OCI-M2 (cell line): Measurements from ENCODE around the gene FKBP1B.
"Not testable (repeated sequence)": the region's sequence is repeated elsewhere in the genome, so short reads cannot be mapped to it uniquely, and the experiment has no call there.

ENCODE experiments used
- DNase-seq: peaks from one replicate; lab custom pipeline; 2025; ENCODE audit not compliant: unreplicated experiment; lab: John Stamatoyannopoulos, UW

Gene FKBP1B

GRCh38 chr2:24049485-24050021, at the start of gene FKBP1B:
Gene FKBP1B (plus strand): TSS chr2:24049741. CDS start chr2:24049850, 109 bp downstream.
- no peak for DNase-seq

GRCh38 chr2:24007693-24008092, 41.8 kb upstream of the FKBP1B start:
- no peak for DNase-seq

- DNase-seq = no peak
Observed at GRCh38 chr2:24008672-24009366, 40.7 kb upstream of the FKBP1B start.

- DNase-seq = no peak
Observed at GRCh38 chr2:24009367-24009679, 40.2 kb upstream of the FKBP1B start.

GRCh38 chr2:24009680-24010476, 39.7 kb upstream of the FKBP1B start, which contains the start of gene MFSD2B:
Gene MFSD2B (plus strand): TSS chr2:24010085. CDS start chr2:24010097, 12 bp downstream.
- DNase-seq = no peak

- DNase-seq = no peak
Observed at GRCh38 chr2:24010477-24011249, 38.9 kb upstream of the FKBP1B start.

- DNase-seq = peak; percentile 39
Observed at GRCh38 chr2:24011250-24012104, 38.1 kb upstream of the FKBP1B start.

- DNase-seq = no peak
Observed at GRCh38 chr2:24012521-24013188, 36.9 kb upstream of the FKBP1B start.

GRCh38 chr2:24014902-24015301, 34.6 kb upstream of the FKBP1B start:
- not testable (repeated sequence) for DNase-seq

- DNase-seq = no peak
Observed at GRCh38 chr2:24015562-24016375, 33.8 kb upstream of the FKBP1B start.

GRCh38 chr2:24016376-24016761, 33.2 kb upstream of the FKBP1B start:
- DNase-seq = no peak

- DNase-seq = no peak
Observed at GRCh38 chr2:24016853-24017703, 32.5 kb upstream of the FKBP1B start.

GRCh38 chr2:24017711-24018110, 31.8 kb upstream of the FKBP1B start:
- no peak for DNase-seq

GRCh38 chr2:24018241-24018640, 31.3 kb upstream of the FKBP1B start:
- no peak for DNase-seq

GRCh38 chr2:24019729-24020128, 29.8 kb upstream of the FKBP1B start:
- DNase-seq = no peak

GRCh38 chr2:24020244-24020643, 29.3 kb upstream of the FKBP1B start:
- DNase-seq = no peak

- DNase-seq = no peak
Observed at GRCh38 chr2:24021122-24021998, 28.2 kb upstream of the FKBP1B start.
